ENCODE measurements around the gene CNR2. TPM values are rescaled to one million over a fixed set of nuclear protein-coding genes. Genes with fewer than 3 reads are reported as not detected.

CNR2 gene
- total RNA-seq, 2 donors from 2014 or later: not detected

DNA sequence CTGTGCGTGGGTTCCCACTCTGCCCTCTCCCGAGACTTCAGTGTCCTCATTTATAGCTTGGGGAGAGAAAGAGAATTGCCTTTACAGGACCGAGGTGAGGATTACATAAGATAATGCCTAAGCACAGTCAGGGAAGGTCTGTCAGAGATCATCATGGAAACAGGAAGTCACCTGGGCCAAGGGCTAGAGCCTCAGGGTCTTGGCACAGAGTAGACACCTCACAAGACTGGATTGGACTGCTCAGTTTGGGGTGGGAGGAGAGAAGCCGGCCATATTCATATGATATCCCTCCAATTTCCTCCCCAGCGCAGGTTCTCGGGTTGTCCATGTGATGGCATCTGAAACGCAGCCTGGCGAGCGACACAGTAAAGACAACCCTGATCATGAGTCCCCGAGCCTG lies 3.8 kb downstream of the CNR2 start:
- no peak for DNase-seq
- no peaks in the 10 kb centered on the region for H3K36me3 ChIP-seq (ENCODE audit: control insufficient read depth, insufficient read depth, low read length)
- no peak overlapping the region for H3K27ac Mint-ChIP-seq
- no peak overlapping the region for H3K4me3 Mint-ChIP-seq
- WGBS, 2 experiments (ENCODE audit: insufficient coverage in 1 of 2, insufficient read length in 1 of 2): 84 to 94% methylated on average over 4 to 10 of the region's 10 CpGs
- no peak overlapping the region for H3K27ac ChIP-seq (ENCODE audit: low read depth, low read length)
- peaks cover 17% of the 10 kb centered on the region for H3K27me3 Mint-ChIP-seq (ENCODE audit: insufficient read depth)
- H3K27me3 ChIP-seq (ENCODE audit: control insufficient read depth, insufficient read depth, low read length, poor library complexity, severe bottlenecking): peaks cover 10% of the 10 kb centered on the region
- H3K9me3 Mint-ChIP-seq: peaks cover 3% of the 10 kb centered on the region
- H3K9ac ChIP-seq (ENCODE audit: extremely low read depth, low read length, poor library complexity, severe bottlenecking): no peak overlapping the region
- TF ChIP-seq, protein P1, sequence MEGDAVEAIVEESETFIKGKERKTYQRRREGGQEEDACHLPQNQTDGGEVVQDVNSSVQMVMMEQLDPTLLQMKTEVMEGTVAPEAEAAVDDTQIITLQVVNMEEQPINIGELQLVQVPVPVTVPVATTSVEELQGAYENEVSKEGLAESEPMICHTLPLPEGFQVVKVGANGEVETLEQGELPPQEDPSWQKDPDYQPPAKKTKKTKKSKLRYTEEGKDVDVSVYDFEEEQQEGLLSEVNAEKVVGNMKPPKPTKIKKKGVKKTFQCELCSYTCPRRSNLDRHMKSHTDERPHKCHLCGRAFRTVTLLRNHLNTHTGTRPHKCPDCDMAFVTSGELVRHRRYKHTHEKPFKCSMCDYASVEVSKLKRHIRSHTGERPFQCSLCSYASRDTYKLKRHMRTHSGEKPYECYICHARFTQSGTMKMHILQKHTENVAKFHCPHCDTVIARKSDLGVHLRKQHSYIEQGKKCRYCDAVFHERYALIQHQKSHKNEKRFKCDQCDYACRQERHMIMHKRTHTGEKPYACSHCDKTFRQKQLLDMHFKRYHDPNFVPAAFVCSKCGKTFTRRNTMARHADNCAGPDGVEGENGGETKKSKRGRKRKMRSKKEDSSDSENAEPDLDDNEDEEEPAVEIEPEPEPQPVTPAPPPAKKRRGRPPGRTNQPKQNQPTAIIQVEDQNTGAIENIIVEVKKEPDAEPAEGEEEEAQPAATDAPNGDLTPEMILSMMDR (conservative IDR thresholded peaks at IDR 0.05): no peak
- H3K9me3 ChIP-seq (ENCODE audit: control insufficient read depth, low read length): no peaks in the 10 kb centered on the region
- H3K4me1 Mint-ChIP-seq: peaks cover 2% of the 10 kb centered on the region
- no peak overlapping the region for H3K4me3 ChIP-seq (ENCODE audit: low read length)
- H3K36me3 Mint-ChIP-seq (ENCODE audit: low read depth): no peaks in the 10 kb centered on the region
- no peaks in the 10 kb centered on the region for H3K4me1 ChIP-seq (ENCODE audit: control insufficient read depth, insufficient read depth, low read length)

DNA sequence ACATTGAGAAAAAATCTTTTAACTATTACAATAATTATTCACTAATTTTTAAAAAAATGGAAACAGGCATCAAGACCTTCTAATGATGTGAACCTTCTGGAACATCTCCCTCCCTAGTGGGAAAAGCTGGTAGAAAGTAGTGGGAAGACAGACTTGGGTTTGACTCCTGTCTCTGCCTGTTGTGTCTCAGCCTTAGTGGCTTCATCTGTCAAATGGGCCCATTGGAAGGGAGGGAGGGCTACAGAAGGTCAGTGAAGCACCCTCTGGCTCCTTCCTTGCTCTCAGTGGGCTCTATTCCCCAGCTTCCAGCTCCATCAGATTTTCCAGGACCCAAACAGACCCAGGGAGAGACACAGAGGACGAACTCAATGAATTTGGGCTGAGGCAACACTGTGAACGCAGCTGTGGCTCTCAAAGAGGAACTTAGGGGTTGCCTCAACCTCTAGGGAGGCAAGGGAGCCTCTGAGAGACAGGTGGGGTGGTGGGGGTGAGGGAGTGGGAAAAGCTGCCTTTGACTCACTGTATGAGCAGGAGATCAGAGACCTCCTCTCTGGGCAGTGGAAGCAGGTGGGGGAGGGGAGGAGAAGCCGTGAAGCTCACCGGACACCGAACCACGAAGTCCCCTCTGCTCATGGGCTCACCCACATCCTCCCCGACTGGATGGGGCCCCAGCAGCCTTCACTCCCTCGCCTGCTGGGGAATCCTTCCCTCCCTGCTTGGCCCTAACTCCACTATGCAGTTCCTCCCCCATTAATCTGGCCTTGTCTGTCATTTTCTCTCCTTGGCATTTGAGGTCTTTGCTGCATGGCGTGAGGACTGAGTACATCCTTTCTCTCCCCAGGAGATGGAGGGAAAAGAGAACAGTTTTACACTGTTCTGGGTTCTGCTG lies 4.5 kb downstream of the CNR2 start:
- H3K27ac Mint-ChIP-seq: no peak overlapping the region
- 88 to 89% methylated on average over 4 to 8 of the region's 9 CpGs for WGBS, 2 experiments (ENCODE audit: insufficient coverage in 1 of 2, insufficient read length in 1 of 2)

DNA sequence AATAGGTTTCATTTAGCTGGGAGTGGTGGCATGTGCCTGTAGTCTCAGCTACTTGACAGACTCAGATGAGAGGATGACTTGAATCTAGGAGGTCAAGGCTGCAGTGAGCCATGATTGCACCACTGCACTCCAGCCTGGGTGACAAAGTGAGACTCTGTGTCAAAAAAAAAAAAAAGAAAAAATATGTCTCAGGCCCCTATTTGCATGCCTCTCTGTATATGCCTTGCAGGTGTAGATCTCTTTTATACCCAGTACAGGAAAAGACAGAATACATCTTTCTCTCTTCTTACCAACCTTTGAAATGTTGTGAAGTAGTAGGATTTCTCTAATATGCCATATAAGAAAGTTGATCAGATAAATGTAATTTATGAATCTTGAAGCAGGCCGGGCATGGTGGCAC lies 6.4 kb downstream of the CNR2 start:
- no peak overlapping the region for H3K27ac ChIP-seq (ENCODE audit: low read depth, low read length)
- no peaks in the 10 kb centered on the region for H3K9me3 ChIP-seq (ENCODE audit: control insufficient read depth, low read length)
- H3K4me1 ChIP-seq (ENCODE audit: control insufficient read depth, insufficient read depth, low read length): no peaks in the 10 kb centered on the region
- Mint-ChIP-seq H3K36me3 (ENCODE audit: low read depth) (no peaks in the 10 kb centered on the region), H3K9me3 (peaks cover 3% of the 10 kb centered on the region), H3K27me3 (ENCODE audit: insufficient read depth) (peaks cover 38% of the 10 kb centered on the region), H3K27ac (no peak overlapping the region), H3K4me1 (peaks cover 7% of the 10 kb centered on the region), H3K4me3 (no peak overlapping the region)
- WGBS, 2 experiments (ENCODE audit: insufficient coverage in 1 of 2, insufficient read length in 1 of 2): 84 to 100% methylated on average over 1 of the region's 1 CpG
- H3K36me3 ChIP-seq (ENCODE audit: control insufficient read depth, insufficient read depth, low read length): no peaks in the 10 kb centered on the region
- no peak overlapping the region for H3K9ac ChIP-seq (ENCODE audit: extremely low read depth, low read length, poor library complexity, severe bottlenecking)
- TF ChIP-seq, protein P1 (conservative IDR thresholded peaks at IDR 0.05): no peak
- H3K4me3 ChIP-seq (ENCODE audit: low read length): no peak overlapping the region
- DNase-seq: no peak
- peaks cover 37% of the 10 kb centered on the region for H3K27me3 ChIP-seq (ENCODE audit: control insufficient read depth, insufficient read depth, low read length, poor library complexity, severe bottlenecking)

More for the DNA sequence above, 4.5 kb downstream of the CNR2 start:
- Histone ChIP-seq H3K4me3 (ENCODE audit: low read length) (no peak overlapping the region), H3K27ac (ENCODE audit: low read depth, low read length) (no peak overlapping the region), H3K4me1 (ENCODE audit: control insufficient read depth, insufficient read depth, low read length) (no peaks in the 10 kb centered on the region), H3K9me3 (ENCODE audit: control insufficient read depth, low read length) (no peaks in the 10 kb centered on the region), H3K27me3 (ENCODE audit: control insufficient read depth, insufficient read depth, low read length, poor library complexity, severe bottlenecking) (peaks cover 17% of the 10 kb centered on the region), H3K36me3 (ENCODE audit: control insufficient read depth, insufficient read depth, low read length) (no peaks in the 10 kb centered on the region), H3K9ac (ENCODE audit: extremely low read depth, low read length, poor library complexity, severe bottlenecking) (no peak overlapping the region)
- H3K4me3 Mint-ChIP-seq: no peak overlapping the region
- no peak for DNase-seq
- H3K4me1 Mint-ChIP-seq: peaks cover 3% of the 10 kb centered on the region
- TF ChIP-seq, protein P1 (conservative IDR thresholded peaks at IDR 0.05): no peak
- H3K9me3 Mint-ChIP-seq: peaks cover 3% of the 10 kb centered on the region
- peaks cover 25% of the 10 kb centered on the region for H3K27me3 Mint-ChIP-seq (ENCODE audit: insufficient read depth)
- H3K36me3 Mint-ChIP-seq (ENCODE audit: low read depth): no peaks in the 10 kb centered on the region
